Endometrial microvascular endothelial cells (primary cell): ENCODE measurements around the gene NXPH4. TPM values are rescaled to one million over a fixed set of nuclear protein-coding genes. Genes with fewer than 3 reads are reported as not detected.

Experiments
- in situ Hi-C: cut with HindIII; loops from 2 replicates; pipeline ENCODE4 v1.10.0; 2017; ENCODE audit warnings: low sequenced_read_pairs, low pct_unique_long_range_greater_than_20kb; ENCODE audit errors: inconsistent ontology term
- total RNA-seq: library from RNA; depleted of rRNA; stranded (reverse); fragments of >200 nt; gene quantifications from one replicate; pipeline ENCODE4 v1.2.3, GENCODE V29; 2015; ENCODE audit errors: inconsistent ontology term

NXPH4 gene
- total RNA-seq, 1 donor from 2014 or later = 0.19 TPM

DNA sequence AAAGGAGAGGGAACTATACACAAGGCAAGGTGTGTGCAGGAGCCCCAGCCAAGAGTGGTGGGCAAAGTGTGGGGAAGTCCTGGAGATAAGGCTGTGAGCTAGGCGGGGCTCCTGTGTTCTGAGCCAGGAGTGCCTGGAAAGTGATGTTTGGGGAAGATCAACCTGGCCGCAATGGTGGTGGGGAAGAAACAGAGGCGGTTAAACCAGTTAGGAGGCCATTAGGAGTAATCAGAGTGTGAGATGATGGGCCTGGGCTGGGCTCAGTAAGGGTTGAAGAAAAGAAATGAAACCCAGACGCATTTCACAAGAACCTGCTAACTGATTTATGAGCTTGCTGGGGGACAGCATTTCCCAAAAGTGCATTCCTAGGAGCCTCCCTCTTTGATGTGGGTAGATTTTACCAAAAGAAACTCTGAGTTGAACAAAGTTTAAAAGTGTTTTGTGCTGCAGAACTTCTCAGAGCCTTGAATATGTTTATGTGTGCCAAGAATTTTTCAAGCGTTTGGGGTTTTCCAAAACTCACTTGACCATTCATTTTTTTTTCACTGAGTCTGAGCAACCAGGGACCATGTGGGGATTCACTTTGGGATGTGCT lies 34.9 kb upstream of the NXPH4 start:
- in situ Hi-C loops = no loop called here

DNA sequence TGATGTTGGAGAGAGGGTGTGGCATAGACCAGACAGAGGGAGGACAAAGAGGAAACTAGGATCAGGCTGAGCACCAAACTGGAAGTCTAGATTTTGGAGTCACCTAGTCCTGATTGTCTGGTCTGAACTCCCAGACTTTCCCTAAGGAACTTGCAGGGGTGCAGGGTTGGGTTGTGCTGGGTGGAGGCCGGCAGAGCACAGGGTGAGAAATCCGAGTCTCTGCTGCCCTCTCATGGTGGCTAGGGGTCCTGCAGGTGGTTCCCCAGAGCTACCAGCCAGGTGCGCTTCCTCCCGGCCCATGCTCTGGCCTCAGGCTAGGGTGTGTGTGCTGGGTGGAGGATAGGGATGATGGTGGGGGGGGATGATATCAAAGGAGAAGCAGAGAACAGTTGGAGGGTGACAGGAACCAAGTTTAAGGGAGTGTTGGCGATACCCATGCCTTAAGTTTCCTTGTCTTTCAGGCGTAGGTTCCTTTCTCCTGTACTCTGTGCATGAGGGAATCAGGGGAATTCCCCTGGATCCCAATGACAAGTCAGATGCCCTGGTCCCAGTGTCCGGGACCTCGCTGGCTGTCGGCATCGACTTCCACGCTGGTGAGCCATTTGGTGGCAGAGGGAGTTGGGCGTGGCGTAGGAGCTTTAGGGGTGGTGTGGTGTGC lies 33.5 kb upstream of the NXPH4 start:
- in situ Hi-C loops = no loop called here

DNA sequence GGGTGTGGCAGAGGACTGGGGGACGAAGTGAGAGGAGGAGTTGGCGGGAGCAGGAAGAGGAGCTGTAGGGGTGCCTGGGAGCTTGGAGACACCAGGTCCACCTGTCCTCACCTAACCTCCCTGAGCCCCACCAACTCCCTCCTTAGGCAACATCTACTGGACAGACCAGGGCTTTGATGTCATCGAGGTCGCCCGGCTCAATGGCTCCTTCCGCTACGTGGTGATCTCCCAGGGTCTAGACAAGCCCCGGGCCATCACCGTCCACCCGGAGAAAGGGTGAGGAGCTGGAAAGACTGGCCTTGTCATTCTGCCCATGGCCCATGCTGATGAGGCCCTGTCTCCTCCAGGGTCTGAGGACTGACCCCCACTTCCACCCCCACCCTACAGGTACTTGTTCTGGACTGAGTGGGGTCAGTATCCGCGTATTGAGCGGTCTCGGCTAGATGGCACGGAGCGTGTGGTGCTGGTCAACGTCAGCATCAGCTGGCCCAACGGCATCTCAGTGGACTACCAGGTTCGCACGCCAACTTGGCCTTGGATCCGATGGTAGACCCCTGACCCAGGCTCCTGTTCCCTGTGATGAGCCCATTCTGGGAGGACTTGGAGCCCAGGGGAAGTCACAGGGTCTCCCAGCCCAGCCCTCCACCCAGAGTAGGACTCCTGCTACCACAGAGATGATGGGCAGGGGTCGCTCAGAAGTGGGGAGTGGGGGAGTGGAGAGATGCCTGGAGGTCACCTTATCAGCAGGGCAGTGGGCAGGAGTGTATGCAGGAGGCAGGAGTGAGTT lies 32.5 kb upstream of the NXPH4 start:
- in situ Hi-C loops = no loop called here

- in situ Hi-C loops = no loop called here
Measured at GRCh38 chr12:57185403-57185802, 31.2 kb upstream of the NXPH4 start.

- in situ Hi-C loops = no loop called here
Measured at GRCh38 chr12:57185906-57186508, 30.6 kb upstream of the NXPH4 start.

DNA sequence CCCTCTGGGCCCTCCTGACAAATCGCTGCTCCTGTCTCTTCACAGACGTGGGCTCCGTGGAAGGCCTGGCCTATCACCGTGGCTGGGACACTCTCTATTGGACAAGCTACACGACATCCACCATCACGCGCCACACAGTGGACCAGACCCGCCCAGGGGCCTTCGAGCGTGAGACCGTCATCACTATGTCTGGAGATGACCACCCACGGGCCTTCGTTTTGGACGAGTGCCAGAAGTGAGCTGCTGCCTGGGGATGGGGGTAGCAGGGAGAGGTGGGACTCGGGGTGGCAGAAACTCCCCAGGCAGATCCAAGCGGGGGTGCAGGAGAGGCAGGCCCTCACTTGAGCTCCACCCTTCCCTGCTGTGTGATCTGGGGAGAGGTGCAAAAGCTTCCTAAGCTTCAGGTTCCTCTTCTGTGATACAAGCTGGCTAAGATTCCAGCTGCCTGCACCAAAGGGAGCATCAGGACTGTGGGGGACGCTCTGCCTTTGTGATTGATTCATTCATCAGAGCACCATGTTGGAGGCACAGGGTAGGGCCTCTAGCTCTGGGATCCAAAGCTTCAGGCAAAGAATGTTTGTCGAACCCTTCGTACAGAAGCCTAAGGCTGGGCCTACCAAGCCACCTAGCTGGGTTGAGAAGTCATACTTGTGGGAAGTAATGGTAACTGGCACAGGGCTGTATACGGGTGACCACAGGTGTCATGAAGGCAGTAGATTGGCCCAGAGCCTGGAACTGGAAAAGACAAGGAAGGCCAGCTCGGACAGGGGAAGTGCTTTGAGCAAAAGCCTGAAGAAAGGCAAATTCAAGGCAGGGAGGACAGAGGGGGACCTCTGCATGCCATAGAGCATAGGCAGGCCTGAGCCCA lies 29.1 kb upstream of the NXPH4 start:
- in situ Hi-C loops = no loop called here

GRCh38 chr12:57188090-57188425 lies 28.5 kb upstream of the NXPH4 start:
- in situ Hi-C loops = no loop called here

GRCh38 chr12:57190037-57190436 lies 26.6 kb upstream of the NXPH4 start:
- in situ Hi-C loops = no loop called here

- in situ Hi-C loops = no loop called here
Measured at GRCh38 chr12:57190821-57191220, 25.8 kb upstream of the NXPH4 start.

DNA sequence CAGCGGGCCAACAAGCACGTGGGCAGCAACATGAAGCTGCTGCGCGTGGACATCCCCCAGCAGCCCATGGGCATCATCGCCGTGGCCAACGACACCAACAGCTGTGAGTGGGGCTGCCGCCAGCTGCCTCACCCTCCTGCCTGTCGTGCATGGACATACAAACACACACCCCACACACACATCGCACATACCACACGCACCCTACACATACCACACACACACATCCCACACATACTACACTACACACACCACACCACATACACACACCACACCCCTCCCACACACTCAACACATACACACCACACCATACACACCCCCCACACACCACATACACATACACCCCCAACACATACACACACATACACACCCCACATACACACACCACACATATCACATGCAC lies 25.2 kb upstream of the NXPH4 start:
- in situ Hi-C loops = no loop called here

- in situ Hi-C loops = no loop called here
Measured at GRCh38 chr12:57192920-57193319, 23.7 kb upstream of the NXPH4 start.

- in situ Hi-C loops = no loop called here
Measured at GRCh38 chr12:57193706-57194245, 22.8 kb upstream of the NXPH4 start.

- in situ Hi-C loops = no loop called here
Measured at GRCh38 chr12:57194253-57194652, 22.3 kb upstream of the NXPH4 start.

GRCh38 chr12:57195186-57195585 lies 21.4 kb upstream of the NXPH4 start:
- in situ Hi-C loops = no loop called here

GRCh38 chr12:57195611-57196371 lies 20.8 kb upstream of the NXPH4 start:
- in situ Hi-C loops = no loop called here

DNA sequence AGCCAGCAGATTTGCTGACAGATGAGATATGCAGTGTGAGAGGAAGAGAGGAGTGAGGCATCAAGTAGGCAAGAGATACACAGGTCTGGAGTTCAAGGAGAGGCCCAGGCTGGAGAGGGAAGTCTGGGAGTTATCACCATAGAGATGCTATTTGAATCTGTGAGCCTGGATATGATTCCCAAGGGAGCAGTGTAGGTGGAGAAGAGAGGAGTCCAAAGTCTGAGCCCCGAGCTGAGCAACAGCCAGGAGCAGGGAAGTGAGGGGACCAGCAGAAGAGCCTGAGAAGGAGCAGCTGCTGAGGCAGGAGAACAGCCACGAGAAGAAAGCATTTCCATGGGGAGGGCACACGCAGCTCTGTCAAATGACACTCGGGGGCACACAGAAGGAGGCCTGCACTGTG lies 20.2 kb upstream of the NXPH4 start:
- in situ Hi-C loops = no loop called here

DNA sequence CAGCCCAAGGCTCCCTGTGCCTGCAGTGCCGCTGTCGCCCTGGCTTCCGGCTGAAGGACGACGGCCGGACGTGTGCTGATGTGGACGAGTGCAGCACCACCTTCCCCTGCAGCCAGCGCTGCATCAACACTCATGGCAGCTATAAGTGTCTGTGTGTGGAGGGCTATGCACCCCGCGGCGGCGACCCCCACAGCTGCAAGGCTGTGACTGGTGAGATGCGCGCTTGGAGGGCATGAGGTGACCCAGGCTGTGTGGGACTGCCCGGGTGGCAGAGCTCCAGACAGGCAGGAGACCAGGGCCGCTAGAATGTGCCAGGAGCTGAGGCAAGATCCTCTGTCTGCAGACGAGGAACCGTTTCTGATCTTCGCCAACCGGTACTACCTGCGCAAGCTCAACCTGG lies 19.6 kb upstream of the NXPH4 start:
- in situ Hi-C loops = no loop called here

DNA sequence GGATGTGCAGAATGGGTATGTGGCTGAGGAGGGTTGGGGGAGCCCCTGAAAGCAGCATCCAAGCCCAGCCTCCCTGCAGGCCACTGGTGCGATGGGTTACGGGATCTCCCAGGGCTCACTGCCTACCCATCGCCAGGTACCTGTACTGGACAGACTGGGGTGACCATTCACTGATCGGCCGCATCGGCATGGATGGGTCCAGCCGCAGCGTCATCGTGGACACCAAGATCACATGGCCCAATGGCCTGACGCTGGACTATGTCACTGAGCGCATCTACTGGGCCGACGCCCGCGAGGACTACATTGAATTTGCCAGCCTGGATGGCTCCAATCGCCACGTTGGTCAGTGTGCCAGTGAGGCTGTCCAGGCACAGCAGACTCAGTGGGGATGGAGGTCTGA lies 18.3 kb upstream of the NXPH4 start:
- in situ Hi-C loops = no loop called here
